Activated CD8-positive, alpha-beta memory T cell treated with anti-CD3 and anti-CD28 coated beads, Interleukin-2, amount 50 U/mL, for 1 hour (primary cell): Measurements from ENCODE around the gene FOXP1.

ENCODE experiments used
- DNase-seq: peaks from one replicate; pipeline ENCODE4 v3.0.0-alpha.2; 2020; ENCODE audit errors: extremely low read depth

Gene FOXP1

DNA sequence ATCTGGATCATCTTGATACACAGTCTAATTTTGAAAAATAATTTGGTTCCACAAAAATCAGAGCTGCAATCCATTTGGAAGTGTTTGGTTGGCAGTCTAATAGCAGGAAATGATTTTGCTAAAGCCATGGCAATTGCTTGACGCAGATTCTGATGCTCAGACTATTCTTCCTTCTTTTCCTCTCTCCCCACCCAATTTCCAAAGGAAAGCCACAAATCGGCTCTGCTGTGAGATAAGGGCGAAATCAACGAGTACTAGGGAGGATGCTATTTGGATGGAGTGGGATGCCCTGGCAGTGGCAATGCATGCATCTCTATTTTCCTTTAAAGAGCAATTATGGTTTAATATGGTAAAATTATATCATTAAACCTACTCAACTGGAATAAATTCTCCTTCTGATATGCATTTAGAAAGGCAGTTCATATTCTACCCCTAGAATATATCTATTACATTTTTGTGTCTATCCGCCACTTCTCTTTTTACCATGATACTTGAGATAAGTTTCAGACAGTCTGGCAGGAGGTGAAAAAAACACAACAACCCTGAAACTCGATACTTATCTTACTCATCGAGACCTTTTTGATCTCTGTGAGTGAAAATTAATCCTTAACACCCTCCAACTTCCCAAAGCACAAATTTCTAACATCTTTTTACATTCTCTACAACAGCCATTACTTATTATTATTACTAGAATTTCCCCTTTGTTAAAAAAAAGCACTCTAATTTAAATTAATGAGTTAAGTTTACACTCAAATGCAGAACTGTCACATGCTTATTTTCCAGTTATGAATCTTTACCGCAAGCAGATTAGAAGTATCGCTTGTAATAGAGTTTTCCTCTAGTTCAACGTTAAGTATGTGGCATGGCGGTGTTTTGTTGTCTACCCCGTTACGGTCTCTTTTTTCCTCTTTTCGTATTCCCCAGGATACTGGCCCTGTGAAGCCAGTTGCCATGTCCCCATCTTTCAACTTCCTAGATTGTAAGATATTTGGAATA, 433.3 kb downstream of the FOXP1 start:
- DNase-seq = no peak

DNA sequence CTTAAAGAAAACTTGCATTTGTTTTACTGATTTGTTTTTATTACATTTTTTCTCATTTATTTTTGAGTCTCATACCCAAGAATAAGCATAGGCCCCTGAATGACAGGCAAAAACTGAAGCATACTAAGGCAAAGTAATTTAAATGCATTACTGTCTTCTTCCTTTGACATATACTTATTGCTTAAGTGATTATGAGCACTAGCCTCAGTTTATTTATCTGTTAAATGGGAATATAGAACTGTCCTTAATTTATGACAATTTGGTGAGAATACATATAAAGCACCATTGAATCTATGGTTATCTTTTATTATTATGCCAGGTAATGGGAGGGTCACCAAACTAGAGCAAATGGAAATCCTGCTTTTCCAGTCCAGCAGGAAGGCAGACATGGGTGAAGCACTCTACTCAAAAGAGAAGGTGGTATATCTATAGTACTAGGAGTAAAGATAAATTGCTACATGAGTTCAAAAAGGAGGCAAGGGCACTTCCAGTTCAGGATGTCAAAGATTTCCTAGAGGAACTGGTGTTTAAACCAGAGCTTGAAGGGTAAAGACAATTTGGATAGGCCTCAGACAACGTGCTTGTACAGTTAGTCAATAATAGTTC, 435.0 kb downstream of the FOXP1 start:
- DNase-seq = no peak

DNA sequence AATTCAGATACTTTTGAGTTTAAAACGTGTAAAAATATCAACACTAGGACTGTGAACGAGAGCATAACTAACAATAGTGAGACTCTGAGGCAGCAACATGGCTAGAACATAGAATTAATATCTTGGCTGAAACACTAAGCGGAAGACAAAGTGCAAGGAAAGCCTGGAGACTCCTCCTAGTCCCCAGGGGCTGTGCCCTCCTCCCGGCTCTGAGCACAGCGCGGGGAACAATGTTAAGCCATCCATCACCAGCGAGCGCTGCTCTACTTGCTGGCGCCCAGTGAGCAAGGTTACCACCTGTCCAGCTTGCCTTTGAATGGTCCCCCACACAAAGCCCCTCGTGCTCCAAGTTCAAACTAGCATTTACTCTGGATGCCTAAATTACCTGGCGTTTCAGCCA, 436.9 kb downstream of the FOXP1 start:
- no peak for DNase-seq

DNA sequence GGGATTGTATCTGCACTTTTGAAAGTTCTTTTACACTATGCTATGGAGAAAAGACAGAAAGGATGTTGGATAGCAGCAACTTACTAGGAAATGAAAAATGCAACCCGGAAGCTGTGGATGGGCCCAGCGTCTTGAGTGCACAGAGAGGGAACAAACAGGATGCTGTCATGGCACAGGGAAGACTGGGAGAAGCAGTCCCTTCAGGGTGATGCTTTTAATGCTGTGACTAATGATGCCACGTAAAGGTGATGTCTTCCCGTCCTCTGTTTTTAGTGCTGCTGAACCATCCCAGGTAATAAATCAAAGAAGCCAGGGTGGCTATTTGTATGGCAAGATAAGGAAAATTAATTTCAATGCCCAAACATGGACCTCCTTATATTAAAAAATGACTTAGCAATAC, 437.6 kb downstream of the FOXP1 start:
- no peak for DNase-seq

- DNase-seq = no peak
Measured at GRCh38 chr3:71144525-71145253, 438.8 kb downstream of the FOXP1 start.

DNA sequence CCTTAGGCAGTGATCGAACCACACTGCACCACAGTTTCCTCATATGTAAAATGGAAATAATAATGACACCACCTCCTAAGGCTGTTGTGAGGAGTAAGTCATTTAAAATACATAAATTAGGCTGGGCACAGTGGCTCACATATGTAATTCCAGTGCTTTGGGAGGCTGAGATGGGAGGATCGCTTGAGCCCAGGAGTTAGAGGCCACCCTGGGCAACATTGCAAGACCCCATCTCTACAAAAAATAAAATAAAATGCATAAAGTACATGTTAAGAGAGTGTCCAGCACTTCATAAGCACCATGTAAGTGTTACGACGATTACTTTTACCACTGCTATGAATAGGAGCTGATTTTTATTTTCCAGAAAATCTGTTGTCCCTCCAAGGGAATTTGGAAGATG, 440.0 kb downstream of the FOXP1 start:
- DNase-seq = no peak

DNA sequence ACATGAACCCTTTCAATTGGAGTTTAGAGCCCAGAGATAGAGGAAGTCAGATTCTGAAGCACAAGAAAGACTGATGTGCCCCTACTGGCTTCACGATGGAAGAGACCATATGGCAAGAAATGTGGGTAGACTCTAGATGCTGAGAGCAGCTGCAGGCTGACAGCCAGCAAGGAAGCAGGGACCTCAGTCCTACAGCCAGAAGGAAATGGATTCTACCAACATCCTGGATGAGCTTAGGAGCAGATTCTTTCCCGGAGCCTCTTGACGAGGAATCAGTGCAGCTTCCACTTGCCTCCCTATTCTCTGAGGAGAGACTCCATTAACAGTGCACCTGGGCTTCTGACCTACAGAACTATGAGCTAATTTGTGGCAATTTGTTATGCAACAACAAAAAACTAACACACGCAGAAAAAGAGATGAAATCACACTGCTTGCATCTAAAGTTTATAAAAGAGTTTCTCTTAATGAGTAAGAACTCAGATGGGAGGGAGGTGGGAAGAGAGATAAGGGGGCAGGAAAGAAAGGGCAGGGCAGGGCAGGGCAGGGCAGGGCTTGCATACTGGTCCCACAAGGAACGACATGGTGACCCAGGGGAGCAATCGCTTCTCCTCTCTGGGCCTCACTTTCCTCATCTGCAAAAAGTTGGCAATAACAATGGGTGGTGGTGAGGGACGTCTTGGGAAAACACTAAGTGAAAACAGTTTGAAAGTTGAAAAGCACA, 440.9 kb downstream of the FOXP1 start:
- no peak for DNase-seq

GRCh38 chr3:71140477-71140876, 443.1 kb downstream of the FOXP1 start:
- DNase-seq = no peak

DNA sequence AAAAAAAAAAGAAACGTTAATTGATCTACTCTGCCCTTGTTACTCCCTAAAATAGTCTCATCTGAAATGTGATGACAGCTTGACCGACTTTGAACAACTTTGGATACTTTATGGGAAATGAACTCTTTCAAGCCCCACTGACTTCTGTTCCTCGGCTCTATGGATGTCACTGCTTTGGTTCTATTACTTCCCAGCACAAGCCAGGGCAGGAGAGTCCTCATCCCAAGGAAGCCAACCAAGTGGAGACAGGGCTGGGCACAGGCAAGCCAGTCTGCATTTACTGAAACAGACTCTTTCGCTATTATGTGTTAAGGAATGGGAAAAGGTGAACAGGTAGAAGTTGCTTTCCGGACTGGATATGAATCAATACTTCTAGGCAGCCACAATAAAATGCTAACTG, 444.0 kb downstream of the FOXP1 start:
- DNase-seq = no peak

GRCh38 chr3:71138410-71138809, 445.1 kb downstream of the FOXP1 start:
- no peak for DNase-seq

DNA sequence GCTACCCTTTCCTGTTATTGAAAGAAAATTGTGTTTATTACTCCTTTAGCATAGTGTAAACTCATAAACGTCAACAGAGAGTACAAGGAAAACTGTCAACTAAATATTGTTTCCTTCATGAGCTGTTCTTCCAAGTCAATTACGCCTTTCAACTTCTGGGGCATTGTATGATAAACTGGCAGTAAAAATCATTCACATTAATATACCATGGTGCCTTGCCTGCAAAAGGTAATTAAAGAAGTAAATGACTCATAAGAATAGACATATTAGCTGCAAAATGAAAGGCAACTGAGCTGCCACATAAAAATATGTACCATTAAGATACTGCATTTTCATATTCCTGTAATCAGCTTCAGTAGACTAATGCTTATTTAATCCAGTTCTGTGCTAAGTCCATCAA, 447.3 kb downstream of the FOXP1 start:
- DNase-seq = no peak

- DNase-seq = no peak
Measured at GRCh38 chr3:71135373-71136088, 448.0 kb downstream of the FOXP1 start.

- no peak for DNase-seq
Measured at GRCh38 chr3:71134521-71134920, 449.0 kb downstream of the FOXP1 start.

DNA sequence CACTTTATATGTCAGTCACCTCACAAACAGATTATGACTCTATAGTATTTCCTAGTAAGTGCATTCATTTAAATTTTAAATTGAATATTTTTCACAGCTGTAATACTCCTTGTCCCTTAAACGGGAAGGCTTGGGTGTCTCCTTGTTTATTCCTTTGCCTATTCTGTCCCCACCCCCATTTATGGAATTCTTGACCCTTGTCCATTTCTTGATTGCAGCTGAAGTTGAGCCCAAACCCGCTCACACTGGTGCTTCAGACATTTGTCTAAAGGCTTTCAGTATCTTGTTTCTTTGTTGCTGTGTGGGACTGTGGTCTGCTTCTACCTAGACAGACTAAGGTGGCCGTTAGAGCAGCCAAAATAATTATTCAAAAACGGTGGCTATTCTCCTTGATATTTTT, 449.7 kb downstream of the FOXP1 start:
- DNase-seq = no peak

GRCh38 chr3:71132995-71133730, 450.4 kb downstream of the FOXP1 start:
- no peak for DNase-seq

DNA sequence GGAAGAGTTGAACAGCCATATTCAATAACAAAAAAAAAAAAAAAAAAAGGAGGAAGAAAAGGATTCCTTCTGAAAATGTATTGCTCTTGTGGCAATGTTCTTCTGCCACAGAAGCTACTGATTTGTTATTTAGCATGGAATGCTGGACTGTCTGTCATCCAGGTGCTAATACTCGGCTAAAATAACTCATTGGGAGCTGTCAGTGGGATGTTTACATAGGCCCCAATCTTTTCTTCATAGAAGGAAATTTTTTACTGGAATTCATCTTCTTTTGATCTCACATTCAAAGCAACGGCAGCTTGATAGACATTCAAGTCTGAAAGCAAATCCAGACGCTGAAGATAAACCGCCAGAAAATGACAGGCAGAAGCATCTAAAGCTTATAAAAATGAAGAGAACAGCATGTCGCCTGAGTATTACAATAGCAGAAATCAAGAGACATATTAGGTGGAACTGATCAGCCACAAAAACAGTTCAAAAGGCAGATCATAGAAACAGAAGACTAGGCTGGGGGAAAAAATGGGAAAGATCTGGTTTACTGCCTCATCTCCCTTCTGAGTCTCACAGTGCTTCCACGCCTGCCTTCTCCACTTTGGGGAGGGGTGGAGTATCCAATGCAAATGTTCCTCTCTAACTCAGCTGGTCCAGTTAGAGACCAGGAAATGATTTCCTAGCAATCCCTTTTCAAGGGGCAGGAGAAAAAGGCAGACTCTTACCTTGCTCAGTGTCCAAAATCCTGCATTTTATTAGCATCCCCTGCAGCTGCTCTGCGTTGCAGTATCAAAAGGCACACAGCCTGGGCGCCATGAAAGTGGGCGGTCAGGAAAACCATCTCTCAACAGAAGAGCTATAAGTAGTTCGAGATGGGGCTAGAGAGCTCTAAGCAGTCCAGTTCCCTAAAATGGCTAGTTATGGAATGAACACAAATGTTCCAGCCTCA, 451.9 kb downstream of the FOXP1 start:
- no peak for DNase-seq

- peak; percentile 55 for DNase-seq
Measured at GRCh38 chr3:71130471-71131374, 452.8 kb downstream of the FOXP1 start.
